Measurements from ENCODE around the gene ZKSCAN4. TPM values are rescaled to one million over a fixed set of nuclear protein-coding genes. Genes with fewer than 3 reads are reported as not detected.

ZKSCAN4 gene
- total RNA-seq, 3 donors from 2014 or later (not counting 1 experiment from before 2014, with no cell fraction given) = 1.6 to 4.2 (median 2.9) TPM

- WGBS (ENCODE audit: insufficient coverage) = 69% methylated on average over 1 of the region's 1 CpG
- no peak for DNase-seq
- Histone ChIP-seq H3K4me1 (ENCODE audit: control insufficient read depth, insufficient read depth, low read length) (peaks cover 12% of the 10 kb centered on the region), H3K27ac (ENCODE audit: low read length) (no peak overlapping the region), H3K4me3 (ENCODE audit: low read length) (no peak overlapping the region), H3K9me3 (ENCODE audit: control insufficient read depth, insufficient read depth, low read length) (no peaks in the 10 kb centered on the region), H3K27me3 (ENCODE audit: control insufficient read depth, insufficient read depth, low read length) (no peaks in the 10 kb centered on the region), H3K36me3 (ENCODE audit: control insufficient read depth, insufficient read depth, low read length) (peaks cover 39% of the 10 kb centered on the region)
- Mint-ChIP-seq H3K4me3 (no peak overlapping the region), H3K27ac (no peak overlapping the region), H3K27me3 (ENCODE audit: low read depth in 2 of 2) (no peaks in the 10 kb centered on the region), H3K4me1 (peaks cover 47 to 62% of the 10 kb centered on the region in 2 donors), H3K36me3 (peaks cover 40% of the 10 kb centered on the region), H3K9me3 (peaks cover 0 to 3% of the 10 kb centered on the region in 2 donors)
- intact Hi-C loops (cut with micrococcal nuclease) = no loop called here
- ATAC-seq = no peak
- TF ChIP-seq, protein P1, sequence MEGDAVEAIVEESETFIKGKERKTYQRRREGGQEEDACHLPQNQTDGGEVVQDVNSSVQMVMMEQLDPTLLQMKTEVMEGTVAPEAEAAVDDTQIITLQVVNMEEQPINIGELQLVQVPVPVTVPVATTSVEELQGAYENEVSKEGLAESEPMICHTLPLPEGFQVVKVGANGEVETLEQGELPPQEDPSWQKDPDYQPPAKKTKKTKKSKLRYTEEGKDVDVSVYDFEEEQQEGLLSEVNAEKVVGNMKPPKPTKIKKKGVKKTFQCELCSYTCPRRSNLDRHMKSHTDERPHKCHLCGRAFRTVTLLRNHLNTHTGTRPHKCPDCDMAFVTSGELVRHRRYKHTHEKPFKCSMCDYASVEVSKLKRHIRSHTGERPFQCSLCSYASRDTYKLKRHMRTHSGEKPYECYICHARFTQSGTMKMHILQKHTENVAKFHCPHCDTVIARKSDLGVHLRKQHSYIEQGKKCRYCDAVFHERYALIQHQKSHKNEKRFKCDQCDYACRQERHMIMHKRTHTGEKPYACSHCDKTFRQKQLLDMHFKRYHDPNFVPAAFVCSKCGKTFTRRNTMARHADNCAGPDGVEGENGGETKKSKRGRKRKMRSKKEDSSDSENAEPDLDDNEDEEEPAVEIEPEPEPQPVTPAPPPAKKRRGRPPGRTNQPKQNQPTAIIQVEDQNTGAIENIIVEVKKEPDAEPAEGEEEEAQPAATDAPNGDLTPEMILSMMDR (IDR thresholded peaks at IDR 0.05) = no peak
These were observed 3.2 kb downstream of the ZKSCAN4 start for GRCh38 chr6:28248916-28249315.

- Mint-ChIP-seq H3K27ac (peak overlapping the region in 1 of 2 donors; percentile 43), H3K36me3 (peaks cover 47% of the 10 kb centered on the region), H3K4me3 (no peak overlapping the region), H3K4me1 (peaks cover 22 to 41% of the 10 kb centered on the region in 2 donors), H3K9me3 (no peaks in the 10 kb centered on the region), H3K27me3 (ENCODE audit: low read depth in 2 of 2) (no peaks in the 10 kb centered on the region)
- DNase-seq (no peak), ATAC-seq (peak in 2 of 3 donors; percentile 53 to 72)
- no peaks in the 10 kb centered on the region for H3K4me1 ChIP-seq (ENCODE audit: control insufficient read depth, insufficient read depth, low read length)
- WGBS (ENCODE audit: insufficient coverage) = 81% methylated on average over 6 of the region's 6 CpGs
- no peak overlapping the region for H3K27ac ChIP-seq (ENCODE audit: low read length)
- peaks cover 39% of the 10 kb centered on the region for H3K36me3 ChIP-seq (ENCODE audit: control insufficient read depth, insufficient read depth, low read length)
- intact Hi-C loops (cut with micrococcal nuclease) = no loop called here
- TF ChIP-seq, protein P1 (IDR thresholded peaks at IDR 0.05) = no peak
- no peaks in the 10 kb centered on the region for H3K27me3 ChIP-seq (ENCODE audit: control insufficient read depth, insufficient read depth, low read length)
- no peaks in the 10 kb centered on the region for H3K9me3 ChIP-seq (ENCODE audit: control insufficient read depth, insufficient read depth, low read length)
- H3K4me3 ChIP-seq (ENCODE audit: low read length) = no peak overlapping the region
These were observed 6.7 kb downstream of the ZKSCAN4 start for GRCh38 chr6:28245206-28245941.

DNA sequence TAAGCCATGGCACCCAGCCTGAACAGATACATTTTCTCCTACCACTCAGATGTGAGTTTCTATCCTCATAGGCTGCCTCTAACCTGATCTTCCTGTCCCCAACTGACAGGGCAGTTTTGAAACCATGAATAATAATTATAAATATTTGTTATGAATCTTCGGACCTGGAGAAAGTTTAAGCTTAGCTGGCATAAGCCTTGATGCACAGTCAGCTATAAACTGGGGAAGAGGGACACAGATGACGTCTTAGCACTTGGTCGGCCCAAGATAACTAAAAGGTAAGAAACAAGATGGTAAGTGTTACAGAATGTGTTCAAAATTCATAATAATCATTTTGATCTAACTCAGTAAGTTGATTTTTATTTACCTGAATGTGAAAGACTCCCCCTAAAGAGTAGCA lies 8.1 kb downstream of the ZKSCAN4 start:
- 96% methylated on average over 2 of the region's 3 CpGs for WGBS (ENCODE audit: insufficient coverage)
- H3K27ac Mint-ChIP-seq = no peak overlapping the region
- peaks cover 36% of the 10 kb centered on the region for H3K36me3 ChIP-seq (ENCODE audit: control insufficient read depth, insufficient read depth, low read length)
- H3K4me1 ChIP-seq (ENCODE audit: control insufficient read depth, insufficient read depth, low read length) = no peaks in the 10 kb centered on the region
- DNase-seq = no peak
- peaks cover 22 to 37% of the 10 kb centered on the region in 2 donors for H3K4me1 Mint-ChIP-seq
- no peak for ATAC-seq
- H3K36me3 Mint-ChIP-seq = peaks cover 47% of the 10 kb centered on the region
- H3K9me3 Mint-ChIP-seq = no peaks in the 10 kb centered on the region
- no peaks in the 10 kb centered on the region for H3K27me3 Mint-ChIP-seq (ENCODE audit: low read depth in 2 of 2)
- H3K27ac ChIP-seq (ENCODE audit: low read length) = no peak overlapping the region
- H3K4me3 ChIP-seq (ENCODE audit: low read length) = no peak overlapping the region
- H3K4me3 Mint-ChIP-seq = no peak overlapping the region
- no peaks in the 10 kb centered on the region for H3K27me3 ChIP-seq (ENCODE audit: control insufficient read depth, insufficient read depth, low read length)
- H3K9me3 ChIP-seq (ENCODE audit: control insufficient read depth, insufficient read depth, low read length) = no peaks in the 10 kb centered on the region
- TF ChIP-seq, protein P1 (IDR thresholded peaks at IDR 0.05) = no peak
- intact Hi-C loops (cut with micrococcal nuclease) = no loop called here

GRCh38 chr6:28240471-28240870 lies 11.6 kb downstream of the ZKSCAN4 start:
- WGBS (ENCODE audit: insufficient coverage) = no CpG with 5 or more reads among the region's 1 CpG
- H3K27ac Mint-ChIP-seq = no peak overlapping the region
- TF ChIP-seq, protein P1 (IDR thresholded peaks at IDR 0.05) = no peak
- no peak for ATAC-seq
- no peaks in the 10 kb centered on the region for H3K9me3 ChIP-seq (ENCODE audit: control insufficient read depth, insufficient read depth, low read length)
- no peaks in the 10 kb centered on the region for H3K27me3 Mint-ChIP-seq (ENCODE audit: low read depth in 2 of 2)
- H3K27ac ChIP-seq (ENCODE audit: low read length) = no peak overlapping the region
- peaks cover 15% of the 10 kb centered on the region for H3K36me3 ChIP-seq (ENCODE audit: control insufficient read depth, insufficient read depth, low read length)
- H3K4me3 Mint-ChIP-seq = no peak overlapping the region
- no peaks in the 10 kb centered on the region for H3K4me1 ChIP-seq (ENCODE audit: control insufficient read depth, insufficient read depth, low read length)
- no peak for DNase-seq
- intact Hi-C loops (cut with micrococcal nuclease) = no loop called here
- peaks cover 10 to 19% of the 10 kb centered on the region in 2 donors for H3K4me1 Mint-ChIP-seq
- no peak overlapping the region for H3K4me3 ChIP-seq (ENCODE audit: low read length)
- H3K36me3 Mint-ChIP-seq = peaks cover 20% of the 10 kb centered on the region
- H3K27me3 ChIP-seq (ENCODE audit: control insufficient read depth, insufficient read depth, low read length) = no peaks in the 10 kb centered on the region
- H3K9me3 Mint-ChIP-seq = no peaks in the 10 kb centered on the region

Data from natural killer cell (primary cell).